DOHH2 (cell line): ENCODE measurements around the gene KCTD16.

Source experiments
- H3F3A ChIP-seq: fragments of 200-600 bp; sonication (generic), shearing (Covaris generic); 2 replicates; pipeline ENCODE4 v1.6.0; 2016; ENCODE audit warnings: antibody characterized with exemption, mild to moderate bottlenecking; ENCODE audit not compliant: control insufficient read depth, insufficient read depth
- H3K27ac ChIP-seq: fragments of 200-600 bp; sonication (generic); 2 replicates; pipeline ENCODE4 v1.5.1; 2014; ENCODE audit warnings: low read depth, mild to moderate bottlenecking, low read length, moderate library complexity
- H3K27me3 ChIP-seq: fragments of 200-600 bp; sonication (generic); 2 replicates; pipeline ENCODE4 v1.6.1; 2014; ENCODE audit warnings: mild to moderate bottlenecking, low read length, mixed read lengths; ENCODE audit not compliant: control insufficient read depth
- H3K36me3 ChIP-seq: fragments of 200-600 bp; sonication (generic); 2 replicates; pipeline ENCODE4 v1.6.1; 2014; ENCODE audit warnings: mild to moderate bottlenecking, low read length, moderate library complexity, mixed read lengths; ENCODE audit not compliant: control insufficient read depth
- H3K4me1 ChIP-seq: fragments of 200-600 bp; sonication (generic); 2 replicates; pipeline ENCODE4 v1.6.1; 2014; ENCODE audit warnings: mild to moderate bottlenecking, low read length, mixed read lengths; ENCODE audit not compliant: control insufficient read depth
- H3K4me2 ChIP-seq: fragments of 200-600 bp; sonication (generic); 2 replicates; pipeline ENCODE4 v1.6.0; 2014; ENCODE audit warnings: mild to moderate bottlenecking, low read length, moderate library complexity
- H3K4me3 ChIP-seq: fragments of 200-600 bp; sonication (generic); 2 replicates; pipeline ENCODE4 v1.5.1; 2014; ENCODE audit warnings: mild to moderate bottlenecking, low read length, mixed read lengths
- H3K79me2 ChIP-seq: fragments of 200-600 bp; sonication (generic); 2 replicates; pipeline ENCODE4 v1.6.1; 2014; ENCODE audit warnings: mild to moderate bottlenecking, low read length, mixed read lengths; ENCODE audit not compliant: control insufficient read depth
- H3K9me2 ChIP-seq: fragments of 200-600 bp; sonication (generic); replicated peaks from 2 replicates; pipeline ENCODE4 v1.6.1; 2014; ENCODE audit warnings: mild to moderate bottlenecking, low read length, mixed read lengths; ENCODE audit not compliant: control insufficient read depth
- H3K9me3 ChIP-seq: fragments of 200-600 bp; sonication (generic); 2 replicates; pipeline ENCODE4 v1.6.1; 2014; ENCODE audit warnings: antibody characterized with exemption, low read length, mixed read lengths; ENCODE audit not compliant: control insufficient read depth, insufficient read depth
- H4K20me1 ChIP-seq: fragments of 200-600 bp; sonication (generic); 2 replicates; pipeline ENCODE4 v1.6.0; 2014; ENCODE audit warnings: low read depth, mild to moderate bottlenecking, antibody characterized with exemption, low read length, moderate library complexity; ENCODE audit not compliant: control insufficient read depth, insufficient read depth
- EZH2phosphoT487 ChIP-seq: fragments of 200-600 bp; sonication (generic); IDR thresholded peaks from 2 replicates; pipeline ENCODE4 v1.6.1; 2017; ENCODE audit warnings: borderline replicate concordance, mild to moderate bottlenecking, antibody characterized with exemption, low read length, moderate library complexity, mixed read lengths
- TF ChIP-seq, protein P1 (sequence below): fragments of 200-600 bp; sonication (generic); IDR thresholded peaks from one replicate; pipeline ENCODE4 v1.5.1; 2014; ENCODE audit warnings: antibody characterized with exemption, mild to moderate bottlenecking, low read depth, low read length; ENCODE audit not compliant: poor library complexity, severe bottlenecking

Gene KCTD16

DNA sequence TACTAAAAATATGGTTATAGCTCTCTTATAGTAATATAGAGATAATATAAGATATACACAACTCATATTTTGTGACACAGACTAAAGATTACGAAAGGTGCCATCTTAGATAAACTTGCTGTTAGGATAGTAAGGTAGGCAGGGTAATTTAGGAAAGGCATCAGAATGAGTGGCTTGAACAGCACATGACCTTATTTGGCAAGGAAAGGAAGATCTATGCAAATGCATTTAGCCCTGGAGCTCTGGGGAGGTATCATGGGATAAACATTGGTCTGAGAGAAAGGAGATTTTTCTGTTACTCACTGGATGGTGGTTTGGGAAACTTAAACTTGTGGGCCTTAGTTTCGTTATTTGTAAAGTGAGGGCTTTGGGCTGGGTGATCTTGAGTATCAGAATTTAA, 65.8 kb downstream of the KCTD16 start:
- no peaks in the 10 kb centered on the region for H3K36me3 ChIP-seq
- H3K27ac ChIP-seq: no peak overlapping the region
- H3F3A ChIP-seq: no peaks in the 10 kb centered on the region
- TF ChIP-seq EZH2phosphoT487: no peak
- TF ChIP-seq, protein P1, sequence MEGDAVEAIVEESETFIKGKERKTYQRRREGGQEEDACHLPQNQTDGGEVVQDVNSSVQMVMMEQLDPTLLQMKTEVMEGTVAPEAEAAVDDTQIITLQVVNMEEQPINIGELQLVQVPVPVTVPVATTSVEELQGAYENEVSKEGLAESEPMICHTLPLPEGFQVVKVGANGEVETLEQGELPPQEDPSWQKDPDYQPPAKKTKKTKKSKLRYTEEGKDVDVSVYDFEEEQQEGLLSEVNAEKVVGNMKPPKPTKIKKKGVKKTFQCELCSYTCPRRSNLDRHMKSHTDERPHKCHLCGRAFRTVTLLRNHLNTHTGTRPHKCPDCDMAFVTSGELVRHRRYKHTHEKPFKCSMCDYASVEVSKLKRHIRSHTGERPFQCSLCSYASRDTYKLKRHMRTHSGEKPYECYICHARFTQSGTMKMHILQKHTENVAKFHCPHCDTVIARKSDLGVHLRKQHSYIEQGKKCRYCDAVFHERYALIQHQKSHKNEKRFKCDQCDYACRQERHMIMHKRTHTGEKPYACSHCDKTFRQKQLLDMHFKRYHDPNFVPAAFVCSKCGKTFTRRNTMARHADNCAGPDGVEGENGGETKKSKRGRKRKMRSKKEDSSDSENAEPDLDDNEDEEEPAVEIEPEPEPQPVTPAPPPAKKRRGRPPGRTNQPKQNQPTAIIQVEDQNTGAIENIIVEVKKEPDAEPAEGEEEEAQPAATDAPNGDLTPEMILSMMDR: no peak
- H3K79me2 ChIP-seq: no peaks in the 10 kb centered on the region
- no peaks in the 10 kb centered on the region for H3K4me1 ChIP-seq
- no peaks in the 10 kb centered on the region for H4K20me1 ChIP-seq
- H3K4me3 ChIP-seq: no peak overlapping the region
- H3K9me3 ChIP-seq: no peaks in the 10 kb centered on the region
- H3K9me2 ChIP-seq: no peaks in the 10 kb centered on the region
- no peak overlapping the region for H3K4me2 ChIP-seq
- 0 out of 2 replicates have a peak, but pooled peaks cover 3% of the 10 kb centered on the region for H3K27me3 ChIP-seq

DNA sequence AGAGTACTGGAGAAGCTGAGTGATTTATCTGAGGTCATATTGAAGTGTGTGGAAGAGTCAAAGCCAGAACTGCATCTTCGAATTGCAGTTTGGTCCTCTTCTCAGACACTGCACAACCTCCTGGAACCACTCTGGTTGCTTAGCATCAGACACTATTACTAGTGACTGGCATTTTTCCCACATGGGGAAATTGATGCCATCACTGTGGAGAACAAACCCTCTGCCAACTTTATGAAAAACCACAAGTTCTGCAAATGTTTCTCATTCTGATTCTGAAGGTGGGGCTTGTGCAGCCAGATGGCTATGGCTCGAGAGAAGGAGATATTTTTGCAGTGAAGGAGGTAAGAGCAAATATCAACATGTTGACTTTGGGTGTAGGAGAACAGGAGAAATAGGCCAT, 67.2 kb downstream of the KCTD16 start:
- Histone ChIP-seq H3K4me1 (no peaks in the 10 kb centered on the region), H3K27me3 (0 out of 2 replicates have a peak, but pooled peaks cover 3% of the 10 kb centered on the region), H3K36me3 (no peaks in the 10 kb centered on the region), H3F3A (no peaks in the 10 kb centered on the region), H3K9me2 (no peaks in the 10 kb centered on the region), H3K4me3 (no peak overlapping the region), H3K4me2 (no peak overlapping the region), H4K20me1 (no peaks in the 10 kb centered on the region), H3K79me2 (no peaks in the 10 kb centered on the region), H3K9me3 (no peaks in the 10 kb centered on the region), H3K27ac (no peak overlapping the region)
- TF ChIP-seq, protein P1: no peak
- TF ChIP-seq EZH2phosphoT487: no peak

DNA sequence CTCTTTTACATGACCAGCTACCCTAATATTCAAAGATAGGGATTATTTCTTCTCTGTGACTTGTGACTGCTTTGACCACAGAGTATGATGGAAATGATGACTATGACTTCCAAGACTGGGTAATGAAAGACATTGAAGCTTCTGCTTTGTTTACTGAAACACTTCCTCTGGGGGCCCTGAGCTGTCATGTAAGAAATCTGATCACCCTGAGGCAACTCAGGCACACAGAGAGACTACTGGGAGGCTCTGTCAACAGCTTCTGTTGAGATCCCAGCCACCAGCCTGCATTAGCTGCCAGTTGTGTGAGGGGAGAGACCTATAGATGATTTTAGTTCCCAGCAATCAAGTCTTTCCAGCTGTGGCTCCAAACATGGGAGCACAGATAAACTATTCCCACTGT, 76.5 kb downstream of the KCTD16 start:
- Histone ChIP-seq H3K27me3 (peaks cover 5% of the 10 kb centered on the region; the same call in 1 of the 2 replicates), H3K36me3 (no peaks in the 10 kb centered on the region), H3F3A (no peaks in the 10 kb centered on the region), H3K9me2 (no peaks in the 10 kb centered on the region), H4K20me1 (no peaks in the 10 kb centered on the region), H3K27ac (no peak overlapping the region), H3K4me2 (no peak overlapping the region), H3K9me3 (no peaks in the 10 kb centered on the region), H3K4me1 (no peaks in the 10 kb centered on the region), H3K79me2 (no peaks in the 10 kb centered on the region), H3K4me3 (no peak overlapping the region)
- TF ChIP-seq, protein P1: no peak
- no peak for TF ChIP-seq EZH2phosphoT487
